Hepatocyte (in vitro differentiated cells): ENCODE data around the gene LARP4.

Experiments used
- EZH2 ChIP-seq: fragments of 200-600 bp; sonication (generic); IDR thresholded peaks from 2 replicates; pipeline ENCODE4 v1.6.1; 2016; ENCODE audit warnings: antibody characterized with exemption, mild to moderate bottlenecking, borderline replicate concordance
- EZH2phosphoT487 ChIP-seq: fragments of 200-600 bp; sonication (generic); IDR thresholded peaks from one replicate; pipeline ENCODE4 v1.6.1; 2018; ENCODE audit warnings: antibody characterized with exemption, mild to moderate bottlenecking, low read depth, moderate library complexity; ENCODE audit not compliant: unreplicated experiment, severe bottlenecking
- TF ChIP-seq, protein P1 (sequence below): fragments of 200-600 bp; sonication (generic); IDR thresholded peaks from 2 replicates; pipeline ENCODE4 v1.5.1; 2016; ENCODE audit warnings: antibody characterized with exemption, mild to moderate bottlenecking; ENCODE audit not compliant: poor library complexity

DNA sequence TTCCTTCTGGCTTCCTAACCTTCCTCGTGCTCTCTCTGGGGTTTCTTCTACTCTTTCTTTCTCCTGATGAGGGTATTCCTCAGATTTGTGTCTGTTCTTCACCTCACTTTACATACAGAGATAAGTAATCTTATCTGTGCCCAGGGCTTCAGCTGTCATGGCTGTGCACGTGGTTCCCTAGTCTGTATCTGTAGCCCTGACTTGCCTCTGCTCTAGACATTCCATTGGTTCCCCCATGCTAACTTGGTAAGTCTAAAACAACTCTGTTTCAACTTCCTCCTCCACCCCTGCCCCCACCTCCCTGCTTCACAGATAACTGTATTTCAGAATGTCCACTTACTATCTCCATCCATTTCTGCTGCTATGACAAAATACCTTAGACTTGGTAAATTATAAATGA lies 114.9 kb downstream of the LARP4 start:
- TF ChIP-seq, protein P1, sequence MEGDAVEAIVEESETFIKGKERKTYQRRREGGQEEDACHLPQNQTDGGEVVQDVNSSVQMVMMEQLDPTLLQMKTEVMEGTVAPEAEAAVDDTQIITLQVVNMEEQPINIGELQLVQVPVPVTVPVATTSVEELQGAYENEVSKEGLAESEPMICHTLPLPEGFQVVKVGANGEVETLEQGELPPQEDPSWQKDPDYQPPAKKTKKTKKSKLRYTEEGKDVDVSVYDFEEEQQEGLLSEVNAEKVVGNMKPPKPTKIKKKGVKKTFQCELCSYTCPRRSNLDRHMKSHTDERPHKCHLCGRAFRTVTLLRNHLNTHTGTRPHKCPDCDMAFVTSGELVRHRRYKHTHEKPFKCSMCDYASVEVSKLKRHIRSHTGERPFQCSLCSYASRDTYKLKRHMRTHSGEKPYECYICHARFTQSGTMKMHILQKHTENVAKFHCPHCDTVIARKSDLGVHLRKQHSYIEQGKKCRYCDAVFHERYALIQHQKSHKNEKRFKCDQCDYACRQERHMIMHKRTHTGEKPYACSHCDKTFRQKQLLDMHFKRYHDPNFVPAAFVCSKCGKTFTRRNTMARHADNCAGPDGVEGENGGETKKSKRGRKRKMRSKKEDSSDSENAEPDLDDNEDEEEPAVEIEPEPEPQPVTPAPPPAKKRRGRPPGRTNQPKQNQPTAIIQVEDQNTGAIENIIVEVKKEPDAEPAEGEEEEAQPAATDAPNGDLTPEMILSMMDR: no peak
- TF ChIP-seq EZH2 (no peak), EZH2phosphoT487 (no peak)
